GM23338 (cell line): ENCODE data around the gene ICAM5. TPM values are rescaled to one million over a fixed set of nuclear protein-coding genes. Genes with fewer than 3 reads are reported as not detected.
"Not testable (repeated sequence)": the region's sequence is repeated elsewhere in the genome, so short reads cannot be mapped to it uniquely, and the experiment has no call there.

ENCODE experiments used
- ATAC-seq: fragments of 200-7000 bp; cut with Tn5 transposase; 3 replicates; pipeline ENCODE4 v1.9.1; 2020
- DNase-seq: peaks from one replicate; pipeline ENCODE4 v3.0.0-alpha.2; 2015; ENCODE audit warnings: low spot score
- H2AFZ ChIP-seq: fragments of 200-600 bp; sonication (generic); 2 replicates; pipeline ENCODE4 v1.8.0; 2016; ENCODE audit warnings: antibody characterized with exemption, mild to moderate bottlenecking, moderate library complexity
- H3F3A ChIP-seq: fragments of 200-600 bp; sonication (generic); replicated peaks from 2 replicates; pipeline ENCODE4 v1.8.0; 2017; ENCODE audit warnings: antibody characterized with exemption, mixed run types, low read depth
- H3K27ac ChIP-seq: fragments of 200-600 bp; sonication (generic); 2 replicates; pipeline ENCODE4 v1.6.1; 2016; ENCODE audit warnings: low read depth
- H3K27me3 ChIP-seq: fragments of 200-600 bp; sonication (generic); 2 replicates; pipeline ENCODE4 v1.8.0; 2016; ENCODE audit warnings: mild to moderate bottlenecking, mixed run types, moderate library complexity; ENCODE audit not compliant: insufficient read depth
- H3K36me3 ChIP-seq: fragments of 200-600 bp; sonication (generic); 2 replicates; pipeline ENCODE4 v1.8.0; 2016; ENCODE audit warnings: mild to moderate bottlenecking; ENCODE audit not compliant: insufficient read depth
- H3K4me1 ChIP-seq: fragments of 200-600 bp; sonication (generic); 2 replicates; pipeline ENCODE4 v1.8.0; 2016; ENCODE audit warnings: mild to moderate bottlenecking, moderate library complexity; ENCODE audit not compliant: insufficient read depth
- H3K4me2 ChIP-seq: fragments of 200-600 bp; sonication (generic); 2 replicates; pipeline ENCODE4 v1.7.1; 2017; ENCODE audit warnings: mixed run types
- H3K4me3 ChIP-seq: fragments of 200-600 bp; sonication (generic); 2 replicates; pipeline ENCODE4 v1.6.1; 2016; ENCODE audit warnings: mixed run types
- H3K79me2 ChIP-seq: fragments of 200-600 bp; sonication (generic); replicated peaks from 2 replicates; pipeline ENCODE4 v1.8.0; 2017; ENCODE audit warnings: mild to moderate bottlenecking; ENCODE audit not compliant: insufficient read depth
- H3K9me2 ChIP-seq: fragments of 200-600 bp; sonication (generic); 2 replicates; pipeline ENCODE4 v1.8.0; 2017; ENCODE audit not compliant: insufficient read depth
- H4K20me1 ChIP-seq: fragments of 200-600 bp; sonication (generic); replicated peaks from 2 replicates; pipeline ENCODE4 v1.8.0; 2017; ENCODE audit warnings: mild to moderate bottlenecking; ENCODE audit not compliant: insufficient read depth
- H3K27ac Mint-ChIP-seq: 2 replicates; pipeline ENCODE4 v1.8.0; 2020; ENCODE audit warnings: inconsistent platforms, mild to moderate bottlenecking, moderate library complexity, mixed read lengths
- H3K27me3 Mint-ChIP-seq: 3 replicates; pipeline ENCODE4 v1.8.0; 2022; ENCODE audit warnings: low read depth, mild to moderate bottlenecking, moderate library complexity, mixed read lengths, inconsistent platforms; ENCODE audit not compliant: insufficient read depth, poor library complexity
- H3K36me3 Mint-ChIP-seq: 3 replicates; pipeline ENCODE4 v1.8.0; 2021; ENCODE audit warnings: low read depth, mild to moderate bottlenecking, inconsistent platforms, moderate library complexity, mixed read lengths
- H3K4me1 Mint-ChIP-seq: 3 replicates; pipeline ENCODE4 v1.8.0; 2020; ENCODE audit warnings: mild to moderate bottlenecking, inconsistent platforms, mixed read lengths
- H3K4me3 Mint-ChIP-seq: 3 replicates; pipeline ENCODE4 v1.8.0; 2021; ENCODE audit warnings: moderate library complexity, mild to moderate bottlenecking, inconsistent platforms, mixed read lengths
- H3K9me3 Mint-ChIP-seq: 3 replicates; pipeline ENCODE4 v1.8.0; 2020; ENCODE audit warnings: moderate library complexity, mild to moderate bottlenecking, inconsistent platforms, mixed read lengths
- CTCF ChIP-seq, 2 experiments: fragments of 200-600 bp in 1 of 2; sonication (generic) in 1 of 2; conservative IDR thresholded peaks; 2 replicates each; pipeline versions ENCODE4 v1.5.1 to v1.6.1; 2016 to 2017; ENCODE audit warnings: antibody characterized with exemption in 2 of 2, low read depth in 2 of 2, mild to moderate bottlenecking in 2 of 2, moderate library complexity in 1 of 2
- ETS1 ChIP-seq: IDR thresholded peaks from 2 replicates; pipeline ENCODE4 v1.6.1; 2016; ENCODE audit warnings: antibody characterized with exemption
- EZH2 ChIP-seq: fragments of 200-600 bp; sonication (generic); IDR thresholded peaks from one replicate; pipeline ENCODE4 v1.8.0; 2017; ENCODE audit warnings: antibody characterized with exemption, mild to moderate bottlenecking, low read depth; ENCODE audit not compliant: unreplicated experiment
- ZNF114 ChIP-seq: fragments of 250-450 bp; sonication (Bioruptor Pico); IDR thresholded peaks from 2 replicates; pipeline ENCODE4 v1.5.0; 2020; ENCODE audit warnings: mild to moderate bottlenecking, moderate library complexity
- ZNF331 ChIP-seq: fragments of 250-450 bp; sonication (Bioruptor Pico); IDR thresholded peaks from 2 replicates; pipeline ENCODE4 v1.5.0; 2020; ENCODE audit warnings: low read depth, mild to moderate bottlenecking, moderate library complexity
- ZNF462 ChIP-seq: fragments of 250-450 bp; sonication (Bioruptor Pico); IDR thresholded peaks from 2 replicates; pipeline ENCODE4 v1.5.0; 2020; ENCODE audit warnings: mild to moderate bottlenecking, moderate library complexity
- long read RNA-seq: library from polyadenylated mRNA; unstranded; transcript quantifications from one replicate; pipeline ENCODE4 v2.0.0, GENCODE V29; 2020; ENCODE audit not compliant: unreplicated experiment
- polyA plus RNA-seq: library from polyadenylated mRNA; unstranded; fragments of >200 nt; fragmentation: Nextera tagmentation; extraction: Ambion mirVana; gene quantifications from 2 replicates; pipeline ENCODE4 v1.2.1, GENCODE V29; 2016
- total RNA-seq: library from RNA; depleted of rRNA; stranded (reverse); fragments of >200 nt; shearing (Covaris generic); gene quantifications from 2 replicates; pipeline ENCODE4 v1.2.3, GENCODE V29; 2014; rRNA removed

The ICAM5 gene
- total RNA-seq (2.7 and 4.6 TPM in 2 replicates), polyA plus RNA-seq (0.47 and 0.78 TPM in 2 replicates)
- long read RNA-seq: 0 reads

GRCh38 chr19:10289836-10290356 is at the start of gene ICAM5:
Gene ICAM5, plus strand, starts transcription at chr19:10289952. Its CDS starts 92 bp downstream, at chr19:10290044.
- Histone ChIP-seq H3K9me2 (no peaks in the 10 kb centered on the region), H4K20me1 (no peaks in the 10 kb centered on the region; the same call in 1 of the 2 replicates), H2AFZ (peak within 1 kb of the TSS; percentile 98), H3K4me3 (peak within 1 kb of the TSS; percentile 71), H3K79me2 (no peaks in the 10 kb centered on the region), H3K4me1 (peaks cover 24% of the 10 kb centered on the region), H3K36me3 (no peaks in the 10 kb centered on the region), H3F3A (peaks cover 19% of the 10 kb centered on the region; the same call in 1 of the 2 replicates), H3K27ac (no peak within 1 kb of the TSS), H3K4me2 (peak within 1 kb of the TSS; percentile 94), H3K27me3 (peaks cover 90% of the 10 kb centered on the region)
- DNase-seq: peak; percentile 47
- Mint-ChIP-seq H3K27me3 (peaks cover 87% of the 10 kb centered on the region), H3K4me3 (peak within 1 kb of the TSS; percentile 77), H3K4me1 (peaks cover 33% of the 10 kb centered on the region), H3K36me3 (peaks cover 4% of the 10 kb centered on the region; the same call in 1 of the 3 replicates), H3K27ac (peak within 1 kb of the TSS; percentile 80; the same call in 1 of the 2 replicates), H3K9me3 (peaks cover 3% of the 10 kb centered on the region; the same call in 1 of the 3 replicates)
- TF ChIP-seq ZNF331 (CRISPR knock-in tag) (no peak), EZH2 (peak; percentile 58)
- peak; percentile 1; the same call in 2 of the 3 replicates for ATAC-seq

GRCh38 chr19:10241826-10242449 is 47.8 kb upstream of the ICAM5 start:
- H3K36me3 ChIP-seq, H4K20me1 ChIP-seq, H3K9me3 Mint-ChIP-seq, DNase-seq, H3K27me3 Mint-ChIP-seq, ATAC-seq, H3K79me2 ChIP-seq, H3K4me2 ChIP-seq, H2AFZ ChIP-seq, H3K27ac Mint-ChIP-seq, H3K9me2 ChIP-seq, H3F3A ChIP-seq, H3K27me3 ChIP-seq, H3K4me3 ChIP-seq, H3K4me1 Mint-ChIP-seq, H3K36me3 Mint-ChIP-seq, H3K27ac ChIP-seq, H3K4me3 Mint-ChIP-seq, H3K4me1 ChIP-seq: not testable (repeated sequence)

GRCh38 chr19:10243606-10244005 is 46.1 kb upstream of the ICAM5 start:
- no peaks in the 10 kb centered on the region for H4K20me1 ChIP-seq
- H3K36me3 ChIP-seq: no peaks in the 10 kb centered on the region
- no peak overlapping the region for H2AFZ ChIP-seq
- H3F3A ChIP-seq: no peaks in the 10 kb centered on the region
- Mint-ChIP-seq H3K36me3 (no peaks in the 10 kb centered on the region), H3K27ac (no peak overlapping the region), H3K4me3 (no peak overlapping the region), H3K27me3 (peaks cover 6% of the 10 kb centered on the region), H3K9me3 (no peaks in the 10 kb centered on the region; the same call in 2 of the 3 replicates), H3K4me1 (no peaks in the 10 kb centered on the region; the same call in 2 of the 3 replicates)
- no peaks in the 10 kb centered on the region for H3K27me3 ChIP-seq
- no peaks in the 10 kb centered on the region for H3K9me2 ChIP-seq
- no peak overlapping the region for H3K4me3 ChIP-seq
- DNase-seq: no peak
- H3K4me2 ChIP-seq: no peak overlapping the region
- ATAC-seq: no peak
- no peak overlapping the region for H3K27ac ChIP-seq
- H3K79me2 ChIP-seq: no peaks in the 10 kb centered on the region
- no peaks in the 10 kb centered on the region for H3K4me1 ChIP-seq
- TF ChIP-seq CTCF (conservative IDR thresholded peaks at IDR 0.05; ENCODE audit: low read depth in 2 of 2) (no peak), ZNF462 (CRISPR knock-in tag) (no peak), ZNF114 (CRISPR knock-in tag) (no peak), ETS1 (no peak)
